Common myeloid progenitor, CD34-positive (primary cell): Measurements from ENCODE around the gene RTN4.

Source experiments
- CTCF ChIA-PET: fragments of 350-600 bp; sonication (Branson Sonifier 250); formaldehyde crosslinking; loops from one replicate; lab custom pipeline; 2021; ENCODE audit warnings: antibody characterized with exemption; lab: Charles Lee
- POLR2A ChIA-PET: fragments of 350-600 bp; sonication (Branson Sonifier 250); formaldehyde crosslinking; loops from one replicate; lab custom pipeline; 2021; ENCODE audit warnings: antibody characterized with exemption; lab: Charles Lee
- DNase-seq, 3 donors: peaks; one replicate each; pipeline versions ENCODE4 v3.0.0 to v3.0.0-alpha.2; 2013
- H3K27ac ChIP-seq, 2 experiments: 1 replicate in 1 of 2; 2 replicates in 1 of 2; pipeline ENCODE4 v1.7.0; 2013; ENCODE audit warnings: inconsistent platforms in 2 of 2, low read length in 2 of 2, mild to moderate bottlenecking in 2 of 2, low read depth in 1 of 2, moderate library complexity in 1 of 2; ENCODE audit not compliant: severe bottlenecking in 2 of 2, insufficient read depth in 1 of 2, poor library complexity in 1 of 2
- H3K27me3 ChIP-seq, 5 experiments: replicated peaks in 2 of 5; 1 replicate in 3 of 5; 2 replicates in 2 of 5; pipeline versions ENCODE4 v1.6.1 to v1.7.0; 2013; ENCODE audit warnings: low read length in 4 of 5, mild to moderate bottlenecking in 2 of 5, moderate library complexity in 2 of 5, inconsistent platforms in 1 of 5; ENCODE audit not compliant: insufficient read depth in 5 of 5, control insufficient read depth in 4 of 5
- H3K36me3 ChIP-seq, 4 experiments: 1 replicate in 2 of 4; 2 replicates in 2 of 4; pipeline versions ENCODE4 v1.6.1 to v1.7.0; 2013; ENCODE audit warnings: low read length in 3 of 4, control low read depth in 1 of 4, mild to moderate bottlenecking in 1 of 4; ENCODE audit not compliant: control insufficient read depth in 4 of 4, insufficient read depth in 4 of 4
- H3K4me1 ChIP-seq, 4 experiments: 1 replicate in 3 of 4; 2 replicates in 1 of 4; pipeline versions ENCODE4 v1.6.1 to v1.7.1; 2013; ENCODE audit warnings: low read length in 3 of 4, mild to moderate bottlenecking in 3 of 4, control low read depth in 1 of 4, inconsistent platforms in 1 of 4, moderate library complexity in 1 of 4; ENCODE audit not compliant: control insufficient read depth in 4 of 4, insufficient read depth in 4 of 4; ENCODE audit errors: control extremely low read depth in 1 of 4
- H3K4me3 ChIP-seq, 7 experiments: 1 replicate in 4 of 7; 2 replicates in 3 of 7; pipeline versions ENCODE4 v1.5.1 to v1.7.0; 2013; ENCODE audit warnings: mild to moderate bottlenecking in 7 of 7, low read length in 6 of 7, moderate library complexity in 6 of 7, inconsistent platforms in 2 of 7, low read depth in 2 of 7, control low read depth in 1 of 7; ENCODE audit not compliant: insufficient read depth in 4 of 7, control insufficient read depth in 1 of 7; ENCODE audit errors: extremely low read depth in 1 of 7
- H3K9me3 ChIP-seq, 5 experiments: 1 replicate in 4 of 5; 2 replicates in 1 of 5; pipeline versions ENCODE4 v1.6.1 to v1.7.1; 2013; ENCODE audit warnings: low read length in 4 of 5, mild to moderate bottlenecking in 2 of 5, inconsistent platforms in 1 of 5, low read depth in 1 of 5, moderate library complexity in 1 of 5; ENCODE audit not compliant: control insufficient read depth in 4 of 5, insufficient read depth in 2 of 5; ENCODE audit errors: control extremely low read depth in 1 of 5
- WGBS: methylation state at CpG from one replicate; pipeline ENCODE4 v1.1.5; 2013; ENCODE audit not compliant: insufficient coverage; 5-methylcytosine and 5-hydroxymethylcytosine counted together

The RTN4 gene

GRCh38 chr2:54946220-54946805 is 103.9 kb downstream of the RTN4 start:
- Histone ChIP-seq H3K27ac (no peak overlapping the region), H3K27me3 (peaks cover 0 to 2% (median 0%) of the 10 kb centered on the region in 5 experiments), H3K9me3 (no peaks in the 10 kb centered on the region), H3K36me3 (no peaks in the 10 kb centered on the region), H3K4me3 (no peak overlapping the region), H3K4me1 (peaks cover 0 to 5% (median 0%) of the 10 kb centered on the region in 4 experiments)
- POLR2A ChIA-PET: no interaction called here
- DNase-seq: no peak
- WGBS: 98% methylated on average over 5 of the region's 9 CpGs
- CTCF ChIA-PET: interaction anchor here (1.1 kb wide), 1 partner anchor 14 kb away, joined by 4 read pairs; no protein-coding TSS in a partner anchor

- DNase-seq: no peak
- POLR2A ChIA-PET: no interaction called here
- H3K4me1 ChIP-seq: peaks cover 0 to 5% (median 0%) of the 10 kb centered on the region in 4 experiments
- H3K36me3 ChIP-seq: no peaks in the 10 kb centered on the region
- CTCF ChIA-PET: interaction anchor here (1.1 kb wide), 1 partner anchor 15 kb away, joined by 4 read pairs; no protein-coding TSS in a partner anchor
- H3K9me3 ChIP-seq: no peaks in the 10 kb centered on the region
- H3K27me3 ChIP-seq: peaks cover 0 to 2% (median 0%) of the 10 kb centered on the region in 5 experiments
- H3K27ac ChIP-seq: no peak overlapping the region
- H3K4me3 ChIP-seq: no peak overlapping the region
- WGBS: 81% methylated on average over 8 of the region's 8 CpGs
Measured at GRCh38 chr2:54945391-54946219, 104.6 kb downstream of the RTN4 start.

- ChIA-PET POLR2A (no interaction called here), CTCF (no interaction called here)
- no peak for DNase-seq
- no peaks in the 10 kb centered on the region for H3K36me3 ChIP-seq
- no peaks in the 10 kb centered on the region for H3K9me3 ChIP-seq
- 100% methylated on average over 1 of the region's 1 CpG for WGBS
- H3K27ac ChIP-seq: no peak overlapping the region
- H3K27me3 ChIP-seq: peaks cover 0 to 2% (median 0%) of the 10 kb centered on the region in 5 experiments
- no peak overlapping the region for H3K4me3 ChIP-seq
- peaks cover 0 to 5% (median 0%) of the 10 kb centered on the region in 4 experiments for H3K4me1 ChIP-seq
Measured at GRCh38 chr2:54944724-54945326, 105.4 kb downstream of the RTN4 start.

- no peak overlapping the region for H3K4me3 ChIP-seq
- peaks cover 0 to 5% (median 0%) of the 10 kb centered on the region in 4 experiments for H3K4me1 ChIP-seq
- 79% methylated on average over 2 of the region's 5 CpGs for WGBS
- peaks cover 0 to 13% (median 6%) of the 10 kb centered on the region in 5 experiments for H3K9me3 ChIP-seq
- no peaks in the 10 kb centered on the region for H3K27me3 ChIP-seq
- ChIA-PET CTCF (interaction anchor here (1.3 kb wide), 1 partner anchor 34 kb away, joined by 3 read pairs; no protein-coding TSS in a partner anchor), POLR2A (no interaction called here)
- no peak overlapping the region for H3K27ac ChIP-seq
- H3K36me3 ChIP-seq: no peaks in the 10 kb centered on the region
- peak in 2 of 3 donors; percentile 25 for DNase-seq
Measured at GRCh38 chr2:54942373-54942772, 107.9 kb downstream of the RTN4 start.

DNA sequence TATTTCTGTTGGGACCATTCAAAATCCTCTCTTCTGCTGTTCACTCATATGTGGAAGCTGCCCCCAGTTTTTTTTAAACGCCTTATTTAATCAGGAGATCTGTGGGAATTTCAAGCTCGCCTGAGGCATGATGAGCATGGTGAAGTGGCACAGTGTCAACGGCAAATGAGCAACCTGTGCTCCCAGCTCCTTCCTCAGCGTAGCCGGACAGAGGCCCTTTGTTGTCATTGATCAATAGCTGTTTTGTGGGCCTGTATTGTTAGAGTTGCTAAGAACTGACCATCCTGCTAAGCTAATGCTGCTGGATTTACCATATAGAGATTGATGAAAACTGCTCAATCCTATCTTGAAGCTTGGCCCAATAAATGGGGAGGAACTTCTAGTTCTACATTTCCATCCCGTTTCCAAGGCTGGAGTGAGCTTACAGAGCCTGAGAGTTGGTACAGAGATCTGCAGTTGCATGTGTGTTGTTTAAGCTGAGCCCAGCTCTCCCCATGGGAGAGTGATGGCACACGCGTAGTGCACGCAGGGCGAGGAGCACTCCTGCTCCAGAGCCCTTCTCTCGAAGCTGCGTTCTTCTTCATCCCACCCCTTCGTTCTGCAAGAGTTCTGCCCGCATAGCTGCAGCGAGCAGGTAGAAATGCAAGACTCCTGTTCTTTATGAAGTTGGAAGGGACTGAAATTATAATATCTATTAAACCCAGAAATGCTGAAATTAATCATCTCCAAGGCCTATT is 108.8 kb downstream of the RTN4 start:
- Histone ChIP-seq H3K27me3 (no peaks in the 10 kb centered on the region), H3K4me1 (peaks cover 0 to 5% (median 0%) of the 10 kb centered on the region in 4 experiments), H3K4me3 (no peak overlapping the region), H3K9me3 (peaks cover 0 to 19% (median 6%) of the 10 kb centered on the region in 5 experiments), H3K36me3 (no peaks in the 10 kb centered on the region), H3K27ac (no peak overlapping the region)
- CTCF ChIA-PET: interaction anchor here (0.5 to 1.3 kb wide), 2 partner anchors 35 to 797 kb away, joined by 3 read pairs; no protein-coding TSS in a partner anchor
- POLR2A ChIA-PET: interaction anchor here (0.6 kb wide), 1 partner anchor 34 kb away, joined by 3 read pairs; no protein-coding TSS in a partner anchor
- WGBS: over 99% methylated on average over 13 of the region's 15 CpGs
- DNase-seq: no peak

DNA sequence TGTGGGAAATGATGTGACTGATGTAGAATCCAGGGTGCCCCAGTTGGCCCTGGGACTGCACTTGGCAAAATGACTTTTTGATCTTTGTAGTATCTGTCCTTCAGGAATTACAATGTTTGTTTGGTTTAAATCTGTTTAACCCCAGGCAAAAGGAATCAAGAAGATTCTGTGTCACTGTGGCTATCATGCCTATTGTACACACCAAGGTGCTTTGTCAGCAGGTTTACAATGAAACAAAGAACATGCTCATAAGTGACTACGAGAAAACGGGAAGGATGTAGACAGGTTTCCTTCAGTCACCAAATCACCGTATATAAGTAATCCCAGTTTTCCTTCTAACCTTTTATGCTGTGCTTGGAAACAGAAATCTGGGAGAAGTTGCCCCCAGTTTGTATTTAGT is 109.5 kb downstream of the RTN4 start:
- Histone ChIP-seq H3K4me1 (peaks cover 0 to 5% (median 0%) of the 10 kb centered on the region in 4 experiments), H3K9me3 (peaks cover 0 to 19% (median 6%) of the 10 kb centered on the region in 5 experiments), H3K27me3 (no peaks in the 10 kb centered on the region), H3K4me3 (no peak overlapping the region), H3K27ac (no peak overlapping the region), H3K36me3 (peaks cover 0 to under 1% (median 0%) of the 10 kb centered on the region in 4 experiments)
- DNase-seq: no peak
- ChIA-PET POLR2A (no interaction called here), CTCF (no interaction called here)
- 67% methylated on average over 3 of the region's 3 CpGs for WGBS
